ENCODE results near the gene CFB.
"Not testable (repeated sequence)": the region's sequence is repeated elsewhere in the genome, so short reads cannot be mapped to it uniquely, and the experiment has no call there.

Gene CFB

GRCh38 chr6:31911826-31912585 lies 33.9 kb upstream of the CFB start:
- no peak for DNase-seq (ENCODE audit: low read depth, low spot score)

- DNase-seq (ENCODE audit: low read depth, low spot score), result no peak
Observed at GRCh38 chr6:31915351-31915750, 30.5 kb upstream of the CFB start.

- DNase-seq (ENCODE audit: low read depth, low spot score), result no peak
Observed at GRCh38 chr6:31915756-31916155, 30.1 kb upstream of the CFB start.

- DNase-seq (ENCODE audit: low read depth, low spot score), result no peak
Observed at GRCh38 chr6:31918069-31918720, 27.7 kb upstream of the CFB start.

- no peak for DNase-seq (ENCODE audit: low read depth, low spot score)
Observed at GRCh38 chr6:31919624-31920303, 26.1 kb upstream of the CFB start.

- no peak for DNase-seq (ENCODE audit: low read depth, low spot score)
Observed at GRCh38 chr6:31920811-31921210, 25.1 kb upstream of the CFB start.

GRCh38 chr6:31922942-31923341 lies 23.0 kb upstream of the CFB start:
- no peak for DNase-seq (ENCODE audit: low read depth, low spot score)

- no peak for DNase-seq (ENCODE audit: low read depth, low spot score)
Observed at GRCh38 chr6:31927242-31927862, 18.5 kb upstream of the CFB start, which contains the start of gene C2. Gene C2 (plus strand): TSS chr6:31927717. CDS start chr6:31927753, 36 bp downstream.

- no peak for DNase-seq (ENCODE audit: low read depth, low spot score)
Observed at GRCh38 chr6:31927863-31928671, 17.8 kb upstream of the CFB start.

GRCh38 chr6:31928672-31928939 lies 17.3 kb upstream of the CFB start:
- no peak for DNase-seq (ENCODE audit: low read depth, low spot score)

- no peak for DNase-seq (ENCODE audit: low read depth, low spot score)
Observed at GRCh38 chr6:31930962-31931361, 14.9 kb upstream of the CFB start.

- not testable (repeated sequence) for DNase-seq (ENCODE audit: low read depth, low spot score)
Observed at GRCh38 chr6:31932137-31932536, 13.8 kb upstream of the CFB start.

- DNase-seq (ENCODE audit: low read depth, low spot score), result no peak
Observed at GRCh38 chr6:31933537-31933936, 12.4 kb upstream of the CFB start.

GRCh38 chr6:31935021-31935420 lies 10.9 kb upstream of the CFB start:
- no peak for DNase-seq (ENCODE audit: low read depth, low spot score)

GRCh38 chr6:31935823-31936222 lies 10.1 kb upstream of the CFB start:
- no peak for DNase-seq (ENCODE audit: low read depth, low spot score)

- DNase-seq (ENCODE audit: low read depth, low spot score), result no peak
Observed at GRCh38 chr6:31940256-31940664, 5.6 kb upstream of the CFB start.

- DNase-seq (ENCODE audit: low read depth, low spot score), result no peak
Observed at GRCh38 chr6:31943742-31944141, 2.2 kb upstream of the CFB start.

- DNase-seq (ENCODE audit: low read depth, low spot score), result no peak
Observed at GRCh38 chr6:31945154-31945506, 765 bp upstream of the CFB start.

- DNase-seq (ENCODE audit: low read depth, low spot score), result no peak
Observed at GRCh38 chr6:31946370-31946885, 533 bp downstream of the CFB start.

- DNase-seq (ENCODE audit: low read depth, low spot score), result no peak
Observed at GRCh38 chr6:31947070-31947675, 1.3 kb downstream of the CFB start.

GRCh38 chr6:31947864-31948263 lies 2.0 kb downstream of the CFB start:
- DNase-seq (ENCODE audit: low read depth, low spot score), result no peak

All from iPS DF 19.7 (cell line).